Measurements from ENCODE around the gene IER2.
A peak's percentile ranks its signal among the peaks of the same experiment; 100 is the strongest.
"Not testable (repeated sequence)": the region's sequence is repeated elsewhere in the genome, so short reads cannot be mapped to it uniquely, and the experiment has no call there.

Gene IER2

DNA sequence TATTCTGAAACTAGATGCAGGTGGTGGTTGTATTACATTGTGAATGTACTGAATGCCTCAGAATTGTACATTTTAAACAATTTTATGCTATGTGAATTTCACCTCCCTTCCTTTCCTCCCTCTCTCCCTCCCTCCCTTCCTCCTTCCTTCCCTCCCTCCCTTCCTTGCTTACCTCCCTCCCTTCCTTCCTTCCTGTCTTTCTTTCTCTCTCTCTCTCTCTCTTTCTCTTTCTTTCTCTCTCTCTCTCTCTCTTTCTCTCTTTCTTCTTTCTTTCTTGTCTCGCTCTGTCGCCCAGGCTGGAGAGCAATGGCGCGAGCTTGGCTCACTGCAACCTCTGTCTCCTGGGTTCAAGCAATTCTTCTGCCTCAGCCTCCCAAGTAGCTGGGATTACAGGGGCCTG is 37.2 kb downstream of the IER2 start:
- TF ChIP-seq, protein P1, sequence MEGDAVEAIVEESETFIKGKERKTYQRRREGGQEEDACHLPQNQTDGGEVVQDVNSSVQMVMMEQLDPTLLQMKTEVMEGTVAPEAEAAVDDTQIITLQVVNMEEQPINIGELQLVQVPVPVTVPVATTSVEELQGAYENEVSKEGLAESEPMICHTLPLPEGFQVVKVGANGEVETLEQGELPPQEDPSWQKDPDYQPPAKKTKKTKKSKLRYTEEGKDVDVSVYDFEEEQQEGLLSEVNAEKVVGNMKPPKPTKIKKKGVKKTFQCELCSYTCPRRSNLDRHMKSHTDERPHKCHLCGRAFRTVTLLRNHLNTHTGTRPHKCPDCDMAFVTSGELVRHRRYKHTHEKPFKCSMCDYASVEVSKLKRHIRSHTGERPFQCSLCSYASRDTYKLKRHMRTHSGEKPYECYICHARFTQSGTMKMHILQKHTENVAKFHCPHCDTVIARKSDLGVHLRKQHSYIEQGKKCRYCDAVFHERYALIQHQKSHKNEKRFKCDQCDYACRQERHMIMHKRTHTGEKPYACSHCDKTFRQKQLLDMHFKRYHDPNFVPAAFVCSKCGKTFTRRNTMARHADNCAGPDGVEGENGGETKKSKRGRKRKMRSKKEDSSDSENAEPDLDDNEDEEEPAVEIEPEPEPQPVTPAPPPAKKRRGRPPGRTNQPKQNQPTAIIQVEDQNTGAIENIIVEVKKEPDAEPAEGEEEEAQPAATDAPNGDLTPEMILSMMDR (IDR thresholded peaks at IDR 0.05; ENCODE audit: unreplicated experiment in 3 of 3), result no peak
- peak overlapping the region in 1 of 3 experiments; percentile 25 for H3K27ac Mint-ChIP-seq
- H3K4me3 Mint-ChIP-seq, result no peak overlapping the region
- no peaks in the 10 kb centered on the region for H3K27me3 Mint-ChIP-seq (ENCODE audit: low read depth)
- no peaks in the 10 kb centered on the region for H3K9me3 Mint-ChIP-seq
- H3K4me1 Mint-ChIP-seq, result peaks cover 4% of the 10 kb centered on the region
- no peaks in the 10 kb centered on the region for H3K36me3 Mint-ChIP-seq (ENCODE audit: low read depth)

DNA sequence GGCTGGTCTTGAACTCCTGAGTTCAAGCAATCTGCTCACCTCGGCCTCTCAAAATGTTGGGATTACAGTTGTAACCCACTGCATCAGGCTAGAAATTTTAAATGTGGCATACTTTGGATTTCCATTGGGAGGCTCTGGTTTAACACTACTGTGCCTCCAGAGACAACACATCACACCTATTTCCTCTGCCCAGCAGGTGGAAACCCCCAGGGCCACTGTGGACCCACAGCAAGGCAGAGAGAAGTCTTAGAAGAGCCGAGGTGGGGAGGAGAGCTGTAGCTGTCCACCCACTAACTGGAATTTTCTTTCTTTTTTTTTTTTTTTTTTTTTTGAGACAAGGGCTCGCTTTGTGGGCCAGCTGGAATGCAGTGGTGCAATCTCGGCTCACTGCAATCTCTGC is 39.4 kb downstream of the IER2 start:
- Mint-ChIP-seq H3K36me3 (ENCODE audit: low read depth) (no peaks in the 10 kb centered on the region), H3K4me3 (no peak overlapping the region)
- TF ChIP-seq, protein P1 (IDR thresholded peaks at IDR 0.05; ENCODE audit: unreplicated experiment in 3 of 3), result no peak

DNA sequence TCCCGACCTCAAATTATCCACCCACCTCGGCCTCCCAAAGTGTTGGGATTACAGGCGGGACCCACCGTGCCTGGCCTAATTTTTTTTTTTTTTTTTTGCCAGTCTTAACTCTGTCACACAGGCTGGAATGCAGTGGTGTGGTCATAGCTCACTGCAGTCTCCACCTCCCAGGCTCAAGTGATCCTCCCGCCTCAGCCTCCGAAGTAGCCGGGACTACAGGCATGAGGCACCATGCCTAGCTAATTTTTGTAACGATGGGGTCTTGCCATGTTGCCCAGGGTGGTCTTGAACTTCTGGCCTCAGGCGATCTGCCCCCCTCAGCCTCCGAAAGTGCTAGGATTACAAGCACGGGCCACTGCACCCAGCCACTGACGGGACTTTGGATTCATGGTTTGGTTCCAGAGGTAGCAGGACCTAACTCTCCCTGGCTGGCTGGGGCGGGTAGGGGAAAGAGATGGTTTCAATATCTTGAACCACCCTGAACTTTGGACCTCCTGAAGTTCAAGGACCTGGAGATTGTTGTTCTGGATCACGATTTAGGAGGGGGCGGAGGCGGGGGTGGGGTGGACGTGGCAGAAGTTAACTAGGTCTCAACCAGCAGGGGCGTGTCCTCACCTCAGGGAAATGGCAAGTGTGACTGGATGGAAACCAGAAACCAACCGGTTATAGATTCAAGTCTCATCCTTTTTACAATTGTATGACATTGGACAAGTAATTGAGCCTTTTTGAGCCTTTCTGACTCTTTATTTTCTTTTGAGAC is 40.8 kb downstream of the IER2 start:
- Mint-ChIP-seq H3K4me3 (no peak overlapping the region), H3K27ac (no peak overlapping the region), H3K27me3 (ENCODE audit: low read depth) (no peaks in the 10 kb centered on the region), H3K4me1 (peaks cover under 1% of the 10 kb centered on the region), H3K9me3 (no peaks in the 10 kb centered on the region), H3K36me3 (ENCODE audit: low read depth) (no peaks in the 10 kb centered on the region)
- TF ChIP-seq, protein P1 (IDR thresholded peaks at IDR 0.05; ENCODE audit: unreplicated experiment in 3 of 3), result no peak

More for the DNA sequence above, 39.4 kb downstream of the IER2 start:
- Mint-ChIP-seq H3K27ac (no peak overlapping the region), H3K27me3 (ENCODE audit: low read depth) (no peaks in the 10 kb centered on the region), H3K4me1 (peaks cover 4% of the 10 kb centered on the region), H3K9me3 (no peaks in the 10 kb centered on the region)

DNA sequence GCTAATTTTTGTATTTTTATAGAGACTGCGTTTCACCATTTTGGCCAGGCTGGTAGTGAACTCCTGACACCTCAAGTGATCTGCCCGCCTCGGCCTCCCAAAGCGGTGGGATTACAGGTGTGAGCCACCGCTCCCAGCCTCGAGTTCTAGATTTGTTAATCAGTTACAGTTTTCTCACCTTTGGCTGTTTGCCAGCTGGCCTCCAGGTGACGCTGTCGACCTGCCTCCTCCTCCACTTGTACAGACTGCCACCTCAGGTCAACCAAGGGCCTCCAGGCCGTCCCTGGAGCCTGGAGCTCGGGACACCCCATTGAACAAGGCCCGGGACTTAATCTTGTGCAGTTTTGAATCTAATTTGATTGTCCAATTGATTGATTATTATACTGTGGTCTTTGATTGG is 45.5 kb downstream of the IER2 start:
- no peak overlapping the region for H3K4me3 Mint-ChIP-seq
- H3K9me3 Mint-ChIP-seq, result no peaks in the 10 kb centered on the region
- peaks cover 5% of the 10 kb centered on the region for H3K27me3 Mint-ChIP-seq (ENCODE audit: low read depth)
- no peaks in the 10 kb centered on the region for H3K36me3 Mint-ChIP-seq (ENCODE audit: low read depth)
- TF ChIP-seq, protein P1 (IDR thresholded peaks at IDR 0.05; ENCODE audit: unreplicated experiment in 3 of 3), result peak in 1 of 3 experiments; percentile 44
- H3K27ac Mint-ChIP-seq, result peak overlapping the region in 1 of 3 experiments; percentile 37
- H3K4me1 Mint-ChIP-seq, result no peaks in the 10 kb centered on the region

DNA sequence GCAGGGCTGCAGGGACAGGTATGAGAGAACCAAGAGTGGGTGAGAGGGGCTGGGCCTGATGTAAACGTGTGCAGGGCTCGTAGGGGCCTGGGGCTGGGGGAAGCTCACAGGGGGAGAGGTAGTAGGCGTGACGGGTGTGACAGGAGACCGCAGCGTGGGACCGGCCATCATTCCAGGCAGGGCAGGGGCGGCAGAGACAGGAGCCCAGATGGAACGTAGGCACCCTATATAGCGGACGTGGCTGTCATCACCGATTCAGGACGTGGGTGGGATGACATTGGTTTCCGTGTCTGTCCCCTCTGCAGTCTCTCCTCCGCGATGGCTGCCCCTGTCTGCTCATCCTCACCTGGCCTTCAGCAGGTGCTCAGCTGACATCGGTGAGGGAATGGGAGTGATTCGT is 48.4 kb downstream of the IER2 start:
- TF ChIP-seq, protein P1 (IDR thresholded peaks at IDR 0.05; ENCODE audit: unreplicated experiment in 3 of 3), result no peak
- Mint-ChIP-seq H3K27me3 (ENCODE audit: low read depth) (peaks cover 5% of the 10 kb centered on the region), H3K4me3 (no peak overlapping the region), H3K36me3 (ENCODE audit: low read depth) (no peaks in the 10 kb centered on the region), H3K9me3 (no peaks in the 10 kb centered on the region), H3K4me1 (no peaks in the 10 kb centered on the region), H3K27ac (no peak overlapping the region)

DNA sequence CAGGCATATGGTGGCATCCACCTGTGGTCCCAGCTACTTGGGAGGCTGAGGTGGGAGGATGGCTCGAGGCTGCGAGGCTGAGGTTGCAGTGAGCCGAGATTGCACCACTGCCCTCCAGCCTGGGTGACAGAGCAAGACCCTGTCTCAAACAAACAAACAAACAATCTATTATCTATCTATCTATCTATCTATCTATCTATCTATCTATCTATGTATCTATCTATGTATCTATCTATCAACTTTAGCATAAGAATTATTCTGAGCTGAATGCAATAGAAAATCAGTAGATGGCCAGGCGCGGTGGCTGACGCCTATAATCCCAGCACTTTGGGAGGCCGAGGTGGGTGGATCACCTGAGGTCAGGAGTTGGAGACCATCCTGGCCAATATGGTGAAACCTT is 51.9 kb downstream of the IER2 start:
- H3K27me3 Mint-ChIP-seq (ENCODE audit: low read depth); H3K4me1 Mint-ChIP-seq; H3K4me3 Mint-ChIP-seq; H3K27ac Mint-ChIP-seq; H3K9me3 Mint-ChIP-seq; H3K36me3 Mint-ChIP-seq (ENCODE audit: low read depth): not testable (repeated sequence)

All from nephron (organoid).